Measurements from ENCODE around the gene CLASP2.
A peak's percentile ranks its signal among the peaks of the same experiment; 100 is the strongest.
"Not testable (repeated sequence)": the region's sequence is repeated elsewhere in the genome, so short reads cannot be mapped to it uniquely, and the experiment has no call there.

Gene CLASP2

GRCh38 chr3:33687406-33688010, 30.5 kb downstream of the CLASP2 start:
- DNase-seq (ENCODE audit: low read depth, low spot score) = no peak

GRCh38 chr3:33682770-33683169, 35.3 kb downstream of the CLASP2 start:
- DNase-seq (ENCODE audit: low read depth, low spot score) = no peak

- DNase-seq (ENCODE audit: low read depth, low spot score) = no peak
Measured at GRCh38 chr3:33681667-33682066, 36.4 kb downstream of the CLASP2 start.

GRCh38 chr3:33678073-33678472, 40.0 kb downstream of the CLASP2 start:
- no peak for DNase-seq (ENCODE audit: low read depth, low spot score)

GRCh38 chr3:33673436-33673835, 44.6 kb downstream of the CLASP2 start:
- DNase-seq (ENCODE audit: low read depth, low spot score) = not testable (repeated sequence)

- no peak for DNase-seq (ENCODE audit: low read depth, low spot score)
Measured at GRCh38 chr3:33668618-33669017, 49.4 kb downstream of the CLASP2 start.

GRCh38 chr3:33665294-33665693, 52.8 kb downstream of the CLASP2 start:
- no peak for DNase-seq (ENCODE audit: low read depth, low spot score)

- no peak for DNase-seq (ENCODE audit: low read depth, low spot score)
Measured at GRCh38 chr3:33664195-33664594, 53.9 kb downstream of the CLASP2 start.

- no peak for DNase-seq (ENCODE audit: low read depth, low spot score)
Measured at GRCh38 chr3:33663042-33663441, 55.0 kb downstream of the CLASP2 start.

GRCh38 chr3:33659856-33660434, 58.1 kb downstream of the CLASP2 start:
- DNase-seq (ENCODE audit: low read depth, low spot score) = no peak

- peak; percentile 50 for DNase-seq (ENCODE audit: low read depth, low spot score)
Measured at GRCh38 chr3:33658991-33659848, 58.8 kb downstream of the CLASP2 start.

- no peak for DNase-seq (ENCODE audit: low read depth, low spot score)
Measured at GRCh38 chr3:33658621-33658990, 59.4 kb downstream of the CLASP2 start.

GRCh38 chr3:33658039-33658438, 60.0 kb downstream of the CLASP2 start:
- DNase-seq (ENCODE audit: low read depth, low spot score) = no peak

- DNase-seq (ENCODE audit: low read depth, low spot score) = no peak
Measured at GRCh38 chr3:33652736-33653135, 65.3 kb downstream of the CLASP2 start.

- not testable (repeated sequence) for DNase-seq (ENCODE audit: low read depth, low spot score)
Measured at GRCh38 chr3:33651101-33651500, 67.0 kb downstream of the CLASP2 start.

GRCh38 chr3:33650495-33650894, 67.6 kb downstream of the CLASP2 start:
- DNase-seq (ENCODE audit: low read depth, low spot score) = no peak

GRCh38 chr3:33648793-33649192, 69.3 kb downstream of the CLASP2 start:
- DNase-seq (ENCODE audit: low read depth, low spot score) = no peak

GRCh38 chr3:33646406-33646805, 71.6 kb downstream of the CLASP2 start:
- no peak for DNase-seq (ENCODE audit: low read depth, low spot score)

- no peak for DNase-seq (ENCODE audit: low read depth, low spot score)
Measured at GRCh38 chr3:33645060-33645647, 72.9 kb downstream of the CLASP2 start.

- no peak for DNase-seq (ENCODE audit: low read depth, low spot score)
Measured at GRCh38 chr3:33644582-33644981, 73.5 kb downstream of the CLASP2 start.

- DNase-seq (ENCODE audit: low read depth, low spot score) = no peak
Measured at GRCh38 chr3:33642806-33643205, 75.2 kb downstream of the CLASP2 start.

- no peak for DNase-seq (ENCODE audit: low read depth, low spot score)
Measured at GRCh38 chr3:33639889-33640288, 78.2 kb downstream of the CLASP2 start.

All from smooth muscle cell of the brain vasculature (primary cell).